ENCODE data around the gene PNMA3.
"Not testable (repeated sequence)": the region's sequence is repeated elsewhere in the genome, so short reads cannot be mapped to it uniquely, and the experiment has no call there.

The PNMA3 gene

GRCh38 chrX:153074935-153075334, 18.7 kb downstream of the PNMA3 start:
- no peak for DNase-seq

- no peak for DNase-seq
Observed at GRCh38 chrX:153075366-153075765, 19.1 kb downstream of the PNMA3 start.

GRCh38 chrX:153077437-153078135, 21.3 kb downstream of the PNMA3 start:
- not testable (repeated sequence) for DNase-seq

- DNase-seq = not testable (repeated sequence)
Observed at GRCh38 chrX:153083238-153083923, 27.1 kb downstream of the PNMA3 start.

GRCh38 chrX:153102418-153102817, 46.1 kb downstream of the PNMA3 start:
- no peak for DNase-seq

- DNase-seq = not testable (repeated sequence)
Observed at GRCh38 chrX:153104959-153105358, 48.7 kb downstream of the PNMA3 start.

GRCh38 chrX:153106092-153106801, 50.0 kb downstream of the PNMA3 start:
- DNase-seq = not testable (repeated sequence)
